Mesothelial cell of epicardium (in vitro differentiated cells): ENCODE results near the gene ADARB2. TPM values are rescaled to one million over a fixed set of nuclear protein-coding genes. Genes with fewer than 3 reads are reported as not detected.
A peak's percentile ranks its signal among the peaks of the same experiment; 100 is the strongest.

ENCODE experiments used
- DNase-seq, 2 experiments: peaks; one replicate each; pipeline ENCODE4 v3.0.0; 2021; ENCODE audit warnings: low spot score in 2 of 2; ENCODE audit not compliant: unreplicated experiment in 2 of 2
- H3K27ac Mint-ChIP-seq: 2 replicates; pipeline ENCODE4 v1.8.0; 2021; ENCODE audit warnings: mixed read lengths
- H3K27me3 Mint-ChIP-seq: 2 replicates; pipeline ENCODE4 v1.8.0; 2021; ENCODE audit warnings: low read depth, mixed read lengths
- H3K36me3 Mint-ChIP-seq: 2 replicates; pipeline ENCODE4 v1.8.0; 2021; ENCODE audit warnings: mixed read lengths
- H3K4me1 Mint-ChIP-seq: 2 replicates; pipeline ENCODE4 v1.8.0; 2021; ENCODE audit warnings: mixed read lengths
- H3K4me3 Mint-ChIP-seq: 2 replicates; pipeline ENCODE4 v1.8.0; 2021; ENCODE audit warnings: mild to moderate bottlenecking, moderate library complexity, mixed read lengths
- H3K9me3 Mint-ChIP-seq: 2 replicates; pipeline ENCODE4 v1.8.0; 2021; ENCODE audit warnings: mixed read lengths
- total RNA-seq: library from RNA; stranded (reverse); gene quantifications from 3 replicates; pipeline ENCODE4 v1.2.1, GENCODE V29; 2021
- TF ChIP-seq, protein P1 (sequence below): fragments of 200-600 bp; sonication (generic); IDR thresholded peaks from one replicate; pipeline ENCODE4 v1.5.0; 2021; ENCODE audit warnings: antibody characterized with exemption; ENCODE audit not compliant: unreplicated experiment

ADARB2 gene
- total RNA-seq, 1 donor from 2014 or later: 0.38 TPM

DNA sequence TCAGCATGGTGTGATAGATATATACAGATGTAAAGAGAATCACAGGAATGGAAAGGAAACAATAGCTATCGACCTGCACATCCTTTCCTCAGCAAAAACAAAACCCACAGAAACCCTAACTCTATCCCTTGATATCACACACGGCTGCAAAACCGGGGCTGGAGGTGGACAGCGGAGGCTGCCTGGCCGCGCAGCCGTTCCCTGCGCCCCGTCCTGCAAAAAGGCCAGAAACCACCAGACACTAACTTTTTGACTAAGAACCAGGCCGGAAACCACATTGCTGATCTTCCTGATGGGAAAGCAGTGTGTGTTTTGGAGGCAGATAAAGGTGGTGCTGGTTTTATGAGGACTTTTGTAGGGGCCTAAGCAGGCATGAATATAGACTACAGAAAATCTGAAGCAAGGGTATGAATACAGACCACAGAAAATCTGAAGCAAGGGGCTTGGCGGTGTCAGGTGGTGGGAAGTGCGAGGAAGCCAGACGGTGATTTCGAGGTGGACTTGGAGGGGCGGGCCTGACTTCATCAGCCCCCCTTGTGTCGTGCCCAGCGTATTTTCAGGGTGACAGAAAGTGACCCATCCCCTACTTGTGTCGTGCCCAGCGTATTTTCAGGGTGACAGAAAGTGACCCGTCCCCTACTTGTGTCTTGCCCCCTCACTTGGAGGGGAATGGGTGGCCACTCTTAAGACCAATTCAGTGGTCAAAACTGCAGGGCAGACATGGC, 557.8 kb downstream of the ADARB2 start:
- no peak overlapping the region for H3K27ac Mint-ChIP-seq
- peaks cover 20% of the 10 kb centered on the region for H3K27me3 Mint-ChIP-seq
- no peak overlapping the region for H3K4me3 Mint-ChIP-seq
- no peaks in the 10 kb centered on the region for H3K9me3 Mint-ChIP-seq
- TF ChIP-seq, protein P1, sequence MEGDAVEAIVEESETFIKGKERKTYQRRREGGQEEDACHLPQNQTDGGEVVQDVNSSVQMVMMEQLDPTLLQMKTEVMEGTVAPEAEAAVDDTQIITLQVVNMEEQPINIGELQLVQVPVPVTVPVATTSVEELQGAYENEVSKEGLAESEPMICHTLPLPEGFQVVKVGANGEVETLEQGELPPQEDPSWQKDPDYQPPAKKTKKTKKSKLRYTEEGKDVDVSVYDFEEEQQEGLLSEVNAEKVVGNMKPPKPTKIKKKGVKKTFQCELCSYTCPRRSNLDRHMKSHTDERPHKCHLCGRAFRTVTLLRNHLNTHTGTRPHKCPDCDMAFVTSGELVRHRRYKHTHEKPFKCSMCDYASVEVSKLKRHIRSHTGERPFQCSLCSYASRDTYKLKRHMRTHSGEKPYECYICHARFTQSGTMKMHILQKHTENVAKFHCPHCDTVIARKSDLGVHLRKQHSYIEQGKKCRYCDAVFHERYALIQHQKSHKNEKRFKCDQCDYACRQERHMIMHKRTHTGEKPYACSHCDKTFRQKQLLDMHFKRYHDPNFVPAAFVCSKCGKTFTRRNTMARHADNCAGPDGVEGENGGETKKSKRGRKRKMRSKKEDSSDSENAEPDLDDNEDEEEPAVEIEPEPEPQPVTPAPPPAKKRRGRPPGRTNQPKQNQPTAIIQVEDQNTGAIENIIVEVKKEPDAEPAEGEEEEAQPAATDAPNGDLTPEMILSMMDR: no peak
- peak in 1 of 2 experiments; percentile 4 for DNase-seq
- H3K36me3 Mint-ChIP-seq: no peaks in the 10 kb centered on the region
- H3K4me1 Mint-ChIP-seq: peaks cover 4% of the 10 kb centered on the region

DNA sequence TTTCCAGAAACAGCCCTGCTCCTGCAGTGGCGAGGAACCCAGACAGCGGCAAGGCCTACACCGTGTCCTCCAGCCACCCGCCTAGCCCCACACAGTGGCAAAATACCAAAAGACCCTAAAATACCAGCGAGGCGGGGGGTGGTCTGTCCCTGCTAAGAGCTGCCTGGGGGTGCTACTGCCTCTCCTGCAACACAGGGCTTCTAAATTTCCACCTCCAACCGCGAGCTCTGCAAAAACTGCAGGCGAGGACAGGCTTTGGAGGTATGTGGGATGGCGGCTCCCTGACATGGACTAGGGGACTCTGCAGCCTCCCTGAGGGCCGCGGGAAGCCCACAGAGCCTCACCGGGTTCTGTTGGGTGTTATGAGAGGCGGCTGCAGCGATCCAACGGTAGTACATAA, 558.8 kb downstream of the ADARB2 start:
- peaks cover 14% of the 10 kb centered on the region for H3K27me3 Mint-ChIP-seq

DNA sequence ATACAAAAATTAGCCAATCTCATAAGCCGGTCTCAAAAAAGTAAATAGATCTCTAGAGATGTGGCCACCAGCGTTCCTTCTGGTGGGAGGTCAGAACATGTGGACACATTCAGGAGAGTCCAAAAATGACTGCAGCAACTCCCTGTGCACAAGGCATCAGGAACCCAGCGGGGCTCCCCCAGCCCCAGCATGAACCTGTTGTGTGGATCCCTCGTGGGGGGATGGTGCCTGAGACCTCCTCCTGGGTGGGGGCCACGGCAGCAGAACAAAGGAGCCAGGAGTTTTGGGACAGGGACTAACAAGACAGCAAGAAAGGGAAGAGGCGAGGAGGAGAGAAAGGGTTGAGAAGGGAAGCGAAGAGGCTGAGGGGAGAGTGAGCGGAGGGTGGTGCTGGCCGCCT, 559.4 kb downstream of the ADARB2 start:
- no peaks in the 10 kb centered on the region for H3K36me3 Mint-ChIP-seq
- TF ChIP-seq, protein P1: no peak
- H3K4me1 Mint-ChIP-seq: no peaks in the 10 kb centered on the region
- no peak for DNase-seq
- no peak overlapping the region for H3K27ac Mint-ChIP-seq
- H3K9me3 Mint-ChIP-seq: no peaks in the 10 kb centered on the region
- peaks cover 10% of the 10 kb centered on the region for H3K27me3 Mint-ChIP-seq
- H3K4me3 Mint-ChIP-seq: no peak overlapping the region

More for the DNA sequence above, 558.8 kb downstream of the ADARB2 start:
- Mint-ChIP-seq H3K4me1 (peaks cover 4% of the 10 kb centered on the region), H3K27ac (no peak overlapping the region), H3K9me3 (no peaks in the 10 kb centered on the region), H3K4me3 (no peak overlapping the region), H3K36me3 (no peaks in the 10 kb centered on the region)
- TF ChIP-seq, protein P1: no peak
- DNase-seq: no peak

DNA sequence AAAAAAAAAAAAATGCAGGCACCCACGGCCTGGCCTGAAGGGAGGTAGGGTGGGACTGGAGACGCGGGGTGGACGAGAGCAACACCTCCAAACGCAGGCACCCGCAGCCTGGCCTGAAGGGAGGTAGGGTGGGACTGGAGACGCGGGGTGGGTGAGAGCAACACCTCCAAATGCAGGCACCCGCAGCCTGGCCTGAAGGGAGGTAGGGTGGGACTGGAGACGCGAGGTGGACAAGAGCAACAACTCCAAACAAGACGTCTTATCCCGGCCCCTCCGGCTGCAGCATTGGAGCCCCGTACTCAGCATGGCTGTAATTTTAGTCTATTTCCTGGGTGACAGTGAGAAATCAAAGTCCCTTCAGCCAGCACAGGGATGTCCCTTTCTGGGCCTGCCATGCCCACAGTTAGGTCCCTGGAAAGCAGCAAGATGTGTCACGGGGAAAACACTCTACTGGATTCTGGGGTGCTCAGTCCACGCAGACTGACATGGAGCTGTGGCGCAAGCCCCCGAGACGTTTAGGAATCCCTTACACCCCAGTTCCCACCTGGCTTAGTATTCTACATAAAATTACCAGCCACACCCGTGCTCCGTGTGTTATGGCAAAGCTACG, 561.3 kb downstream of the ADARB2 start:
- H3K27ac Mint-ChIP-seq: no peak overlapping the region
- TF ChIP-seq, protein P1: no peak
- no peaks in the 10 kb centered on the region for H3K9me3 Mint-ChIP-seq
- no peak overlapping the region for H3K4me3 Mint-ChIP-seq
- H3K36me3 Mint-ChIP-seq: no peaks in the 10 kb centered on the region
- H3K4me1 Mint-ChIP-seq: no peaks in the 10 kb centered on the region
- peaks cover 15% of the 10 kb centered on the region for H3K27me3 Mint-ChIP-seq
- DNase-seq: no peak

DNA sequence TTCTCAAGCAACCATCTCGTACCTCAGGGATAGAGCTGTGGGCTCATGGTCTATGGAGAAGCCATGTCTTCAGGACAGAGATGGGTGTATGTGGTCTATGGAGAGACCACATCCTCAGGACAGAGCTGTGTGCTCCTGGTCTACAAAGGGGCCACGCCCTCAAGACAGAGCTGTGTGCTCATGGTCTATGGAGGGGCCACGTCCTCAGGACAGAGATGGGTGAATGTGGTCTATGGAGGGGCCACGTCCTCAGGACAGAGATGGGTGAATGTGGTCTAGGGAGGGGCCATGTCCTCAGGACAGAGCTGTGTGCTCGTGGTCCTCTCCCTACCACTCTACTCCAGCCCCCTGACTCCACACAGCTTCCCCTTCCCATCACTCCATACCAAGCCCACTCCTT, 563.3 kb downstream of the ADARB2 start:
- Mint-ChIP-seq H3K4me1 (no peaks in the 10 kb centered on the region), H3K9me3 (no peaks in the 10 kb centered on the region), H3K27me3 (peaks cover 22% of the 10 kb centered on the region), H3K4me3 (no peak overlapping the region), H3K36me3 (no peaks in the 10 kb centered on the region), H3K27ac (no peak overlapping the region)
- peak in 1 of 2 experiments; percentile 6 for DNase-seq
- TF ChIP-seq, protein P1: no peak
